ENCODE measurements around the gene CD84.
"Not testable (repeated sequence)": the region's sequence is repeated elsewhere in the genome, so short reads cannot be mapped to it uniquely, and the experiment has no call there.

The CD84 gene

GRCh38 chr1:160570840-160571239, 8.5 kb downstream of the CD84 start:
- no peak for DNase-seq (ENCODE audit: low spot score)

DNA sequence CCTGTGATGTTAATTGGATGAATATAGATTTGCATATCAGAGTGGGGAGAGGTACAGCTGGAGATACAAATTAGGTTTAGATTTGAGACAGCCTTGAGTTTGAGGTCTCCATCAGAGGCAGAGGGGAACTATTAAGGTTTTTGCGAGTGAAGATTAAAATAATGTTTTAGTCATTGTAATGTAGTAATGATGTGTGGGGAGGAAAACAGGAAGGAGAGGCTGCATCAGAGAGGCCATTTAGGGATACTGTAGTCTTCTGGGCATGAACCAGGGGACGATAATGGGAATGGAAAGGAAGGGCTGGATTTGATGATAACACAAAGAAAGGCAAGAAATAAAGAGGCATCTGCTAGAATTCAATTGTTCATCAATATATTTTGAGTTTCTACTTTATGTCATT, 9.5 kb downstream of the CD84 start:
- DNase-seq (ENCODE audit: low spot score): no peak

DNA sequence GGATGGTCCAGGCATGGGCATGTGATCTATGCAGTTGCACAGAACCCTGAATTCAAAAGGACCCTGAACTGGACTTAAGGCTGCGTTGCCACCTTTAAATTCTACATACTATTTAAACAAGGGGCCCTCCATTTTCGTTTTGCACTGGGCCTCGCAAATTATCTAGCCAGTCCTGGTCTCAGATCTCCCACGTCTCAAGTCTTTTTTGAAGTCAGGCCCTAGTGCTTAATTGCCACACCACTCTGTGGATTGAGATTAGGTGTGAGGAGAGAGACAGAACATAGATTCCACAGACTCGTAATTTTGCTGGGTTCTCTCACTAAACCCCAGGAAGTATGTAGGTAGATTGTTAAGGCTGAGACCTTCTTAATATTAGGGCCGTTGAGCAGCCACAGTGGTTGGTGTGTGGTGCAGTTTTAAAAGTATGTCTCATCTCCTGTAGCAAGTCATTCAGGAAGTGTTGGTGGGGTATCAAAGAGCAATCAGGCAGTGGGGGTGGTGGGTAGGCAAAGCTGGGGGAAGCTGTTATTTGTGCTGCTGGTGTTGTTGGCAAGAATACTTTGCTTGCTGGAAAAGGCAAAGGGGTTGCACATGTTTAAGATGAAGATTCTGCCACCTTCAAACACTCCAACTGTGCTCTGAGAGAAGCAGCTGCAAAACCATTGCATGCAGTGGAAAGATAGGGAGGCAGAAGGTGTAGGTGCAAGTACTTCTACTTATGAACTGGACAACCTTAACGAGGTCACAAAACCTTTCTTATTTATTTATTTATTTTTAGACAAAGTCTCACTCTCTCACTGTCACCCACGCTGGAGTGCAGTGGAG, 11.2 kb downstream of the CD84 start:
- no peak for DNase-seq (ENCODE audit: low spot score)

- no peak for DNase-seq (ENCODE audit: low spot score)
These were observed 12.0 kb downstream of the CD84 start for GRCh38 chr1:160567341-160567740.

DNA sequence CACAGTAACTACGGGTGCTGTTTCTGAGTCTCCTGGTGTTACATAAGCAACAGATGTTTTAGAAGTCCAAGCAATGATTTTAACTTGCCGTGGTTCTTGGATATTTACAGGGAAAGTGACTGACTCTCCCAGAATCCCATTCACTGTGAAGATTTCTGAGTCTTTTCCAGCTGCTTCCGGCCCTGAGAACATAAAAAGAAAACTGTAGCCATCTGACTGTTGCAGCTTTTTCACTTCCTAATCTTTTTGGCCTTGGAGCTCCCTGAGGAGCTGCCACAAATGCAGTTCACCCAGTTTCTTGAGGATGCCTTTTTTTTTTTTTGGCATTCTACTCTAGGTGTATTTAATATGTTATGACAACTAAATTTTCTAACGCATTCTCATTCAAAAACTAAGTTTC, 13.7 kb downstream of the CD84 start:
- DNase-seq (ENCODE audit: low spot score): no peak

DNA sequence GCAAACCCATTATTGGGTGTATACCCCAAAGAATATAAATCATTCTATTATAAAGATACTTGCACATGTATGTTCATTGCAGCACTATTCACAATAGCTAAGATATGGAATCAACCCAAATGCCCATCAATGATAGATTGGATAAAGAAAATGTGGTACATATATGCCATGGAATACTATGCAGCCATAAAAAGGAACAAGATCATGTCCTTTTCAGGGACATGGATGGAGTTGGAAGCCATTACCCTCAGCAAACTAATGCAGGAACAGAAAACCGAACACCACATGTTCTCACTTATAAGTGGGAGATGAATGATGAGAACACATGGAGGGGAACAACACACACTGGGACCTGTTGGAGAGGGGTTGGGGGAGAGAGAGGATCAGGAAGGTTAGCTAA, 16.1 kb downstream of the CD84 start:
- DNase-seq (ENCODE audit: low spot score): not testable (repeated sequence)

GRCh38 chr1:160562745-160563144, 16.6 kb downstream of the CD84 start:
- DNase-seq (ENCODE audit: low spot score): not testable (repeated sequence)

GRCh38 chr1:160560806-160561205, 18.5 kb downstream of the CD84 start:
- DNase-seq (ENCODE audit: low spot score): no peak

- DNase-seq (ENCODE audit: low spot score): no peak
These were observed 19.1 kb downstream of the CD84 start for GRCh38 chr1:160560045-160560705.

DNA sequence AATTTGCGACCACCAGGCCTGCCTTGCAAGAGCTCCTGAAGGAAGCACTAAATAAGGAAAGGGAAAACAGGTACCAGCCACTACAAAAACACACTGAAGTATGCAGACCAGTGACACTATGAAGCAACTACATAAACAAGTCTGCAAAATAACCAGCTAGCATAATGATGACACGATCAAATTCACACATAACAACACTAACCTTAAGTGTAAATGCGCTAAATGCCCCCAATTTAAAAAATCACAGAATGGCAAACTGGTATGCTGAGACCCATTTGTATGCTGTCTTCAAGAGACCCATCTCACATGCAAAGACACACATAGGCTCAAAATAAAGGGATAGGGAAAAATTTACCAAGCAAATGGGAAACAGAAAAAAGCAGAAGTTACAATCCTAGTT, 19.9 kb downstream of the CD84 start:
- DNase-seq (ENCODE audit: low spot score): not testable (repeated sequence)

DNA sequence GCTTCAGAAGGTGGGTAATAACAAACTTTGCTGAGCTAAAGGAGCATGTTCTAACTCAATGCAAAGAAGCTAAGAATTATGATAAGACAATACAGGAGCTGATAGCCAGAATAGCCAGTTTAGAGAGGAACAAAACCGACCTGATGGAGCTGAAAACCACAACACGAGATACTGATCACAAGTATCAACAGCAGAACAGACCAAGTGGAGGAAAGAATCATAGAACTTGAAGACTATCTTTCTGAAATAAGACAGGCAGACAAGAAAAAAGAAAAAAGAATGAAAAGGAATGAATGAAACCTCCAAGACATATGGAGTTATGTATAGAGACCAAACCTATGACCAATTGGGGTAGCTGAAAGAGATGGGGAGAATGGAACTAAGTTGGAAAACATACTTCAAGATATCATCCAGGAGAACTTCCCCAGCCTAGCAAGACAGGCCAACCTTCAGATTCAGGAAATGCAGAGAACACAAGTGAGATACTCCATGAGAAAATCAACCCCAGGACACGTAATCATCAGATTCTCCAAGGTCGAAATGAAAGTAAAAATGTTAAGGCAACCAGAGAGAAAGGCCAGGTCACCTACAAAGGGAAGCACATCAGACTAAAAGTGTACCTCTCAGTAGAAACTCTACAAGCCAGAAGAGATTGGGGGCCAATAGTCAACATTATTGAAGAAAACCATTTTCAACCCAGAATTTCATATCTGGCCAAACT, 20.5 kb downstream of the CD84 start:
- no peak for DNase-seq (ENCODE audit: low spot score)

GRCh38 chr1:160553778-160554177, 25.5 kb downstream of the CD84 start:
- no peak for DNase-seq (ENCODE audit: low spot score)

GRCh38 chr1:160552425-160552824, 26.9 kb downstream of the CD84 start:
- no peak for DNase-seq (ENCODE audit: low spot score)

- peak; percentile 33 for DNase-seq (ENCODE audit: low spot score)
These were observed 28.7 kb downstream of the CD84 start for GRCh38 chr1:160550572-160551034.

DNA sequence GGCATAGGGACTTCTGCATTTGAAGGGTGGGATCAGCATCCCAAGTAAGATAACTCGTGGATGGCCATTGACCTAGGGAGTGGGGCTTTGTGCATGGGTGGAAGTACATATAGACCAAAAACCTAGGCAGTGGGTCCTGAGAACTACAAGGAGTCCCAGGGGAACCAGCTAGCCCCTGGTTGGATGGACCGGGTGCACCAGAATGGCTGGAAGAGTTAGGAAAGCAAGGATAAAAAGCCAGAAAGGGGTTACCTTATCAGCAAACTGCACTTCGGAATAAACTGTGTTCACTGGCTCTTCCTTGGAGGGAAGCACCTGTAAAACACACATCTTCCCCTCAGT, 29.7 kb downstream of the CD84 start:
- no peak for DNase-seq (ENCODE audit: low spot score)

DNA sequence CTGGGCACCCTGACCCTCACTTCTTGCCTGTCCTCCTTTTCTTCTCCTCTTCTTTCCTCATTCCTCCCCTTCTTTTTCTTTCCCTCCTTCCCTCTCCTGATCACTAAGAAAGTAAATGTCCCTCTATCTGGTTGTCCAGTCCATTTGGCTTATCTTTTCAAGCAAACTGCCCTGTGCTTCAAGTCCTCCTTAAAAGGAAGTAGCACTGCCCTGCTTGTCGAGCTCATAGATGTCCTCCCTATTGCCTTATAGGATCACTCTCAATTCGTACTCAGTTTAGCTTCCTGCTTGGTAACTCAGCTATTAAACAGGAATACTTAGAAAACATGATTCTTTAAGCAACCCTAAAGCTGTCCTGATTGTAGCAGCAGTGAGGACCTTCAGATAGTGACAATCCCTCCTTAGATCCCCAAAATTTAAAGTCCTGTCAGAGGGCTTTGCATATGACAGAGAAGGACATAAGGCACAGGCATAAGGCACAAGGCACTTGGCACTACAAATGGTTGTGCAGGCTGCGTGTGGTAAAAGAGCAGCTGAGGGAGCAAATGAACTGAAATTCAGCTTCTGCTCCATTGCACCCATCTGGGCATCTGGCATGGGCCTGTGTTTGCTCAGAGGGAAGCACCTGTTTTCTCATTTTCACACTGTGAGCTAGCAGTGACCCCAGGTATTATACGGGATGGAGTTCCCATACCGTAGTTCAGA, 30.2 kb downstream of the CD84 start:
- DNase-seq (ENCODE audit: low spot score): peak; percentile 76

DNA sequence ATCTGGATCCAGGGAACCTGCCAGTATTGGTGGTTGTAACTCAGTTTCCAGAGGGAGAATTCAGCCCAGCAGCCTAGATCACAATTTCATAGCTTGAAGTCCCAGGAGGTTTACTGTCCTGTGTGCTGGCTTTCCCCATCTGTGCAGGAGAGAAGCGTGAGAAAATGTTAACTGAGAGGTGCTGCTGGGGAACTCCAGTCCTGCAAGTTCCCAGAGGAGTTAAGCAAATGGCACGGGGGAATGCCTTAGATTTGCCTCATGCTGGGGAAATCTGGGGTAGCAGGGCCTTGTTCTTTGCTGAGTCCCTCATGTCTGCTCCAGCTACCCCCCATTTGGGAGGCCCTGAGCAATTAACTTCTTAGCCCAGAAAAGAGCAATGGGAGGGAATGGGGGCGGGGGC, 31.1 kb downstream of the CD84 start:
- peak; percentile 25 for DNase-seq (ENCODE audit: low spot score)

- DNase-seq (ENCODE audit: low spot score): no peak
These were observed 31.9 kb downstream of the CD84 start for GRCh38 chr1:160547422-160547821.

DNA sequence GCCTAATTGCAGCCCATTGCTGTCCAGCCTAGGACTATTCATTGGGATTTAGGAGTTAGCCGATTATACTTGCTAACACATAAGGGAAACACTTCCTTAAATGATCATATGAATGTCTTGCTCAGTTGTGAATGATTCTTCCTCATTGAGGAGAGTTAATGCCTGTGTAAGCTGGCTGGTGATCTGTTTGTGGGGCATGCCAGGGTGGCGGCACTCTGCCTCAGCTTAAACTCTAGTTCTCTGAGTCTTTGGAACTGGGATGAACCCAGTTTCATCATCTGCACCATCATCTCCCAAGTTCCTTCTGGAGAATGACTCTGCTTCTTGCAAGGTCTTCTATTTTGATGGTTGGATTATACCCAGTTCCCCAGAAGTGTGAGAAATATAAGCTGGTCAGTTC, 32.4 kb downstream of the CD84 start:
- DNase-seq (ENCODE audit: low spot score): no peak

- peak; percentile 47 for DNase-seq (ENCODE audit: low spot score)
These were observed 34.6 kb downstream of the CD84 start for GRCh38 chr1:160544647-160545046.

- DNase-seq (ENCODE audit: low spot score): no peak
These were observed 36.9 kb downstream of the CD84 start for GRCh38 chr1:160542303-160542945.
